Stimulated activated CD8-positive, alpha-beta memory T cell treated with anti-CD3 and anti-CD28 coated beads, Interleukin-12 subunit alpha, Interleukin-12 subunit beta, amount 100 ng/mL, for 24 hours (primary cell): ENCODE data around the gene PIK3AP1.
"Not testable (repeated sequence)": the region's sequence is repeated elsewhere in the genome, so short reads cannot be mapped to it uniquely, and the experiment has no call there.

Experiments
- DNase-seq: peaks from one replicate; pipeline ENCODE4 v3.0.0-alpha.2; 2020; ENCODE audit errors: extremely low read depth

The PIK3AP1 gene

DNA sequence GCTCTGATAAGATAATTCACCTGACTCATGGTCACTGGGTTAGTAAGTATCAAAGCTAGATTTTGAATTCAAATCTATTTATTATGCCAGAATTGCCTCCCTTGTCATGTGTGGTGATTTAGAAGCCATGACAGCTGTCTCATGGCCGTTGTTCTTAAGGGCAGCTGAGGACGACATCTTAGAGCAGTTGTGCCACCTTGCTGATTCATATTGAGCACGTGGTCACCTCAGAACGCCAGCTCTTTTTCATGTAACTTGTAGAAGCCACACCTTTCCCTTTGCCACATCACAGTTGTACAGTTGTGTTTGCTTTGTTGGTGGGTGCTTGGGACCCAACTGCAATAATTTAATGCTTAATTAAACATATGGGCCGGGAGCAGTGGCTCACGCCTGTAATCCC is 4.3 kb upstream of the PIK3AP1 start:
- no peak for DNase-seq

DNA sequence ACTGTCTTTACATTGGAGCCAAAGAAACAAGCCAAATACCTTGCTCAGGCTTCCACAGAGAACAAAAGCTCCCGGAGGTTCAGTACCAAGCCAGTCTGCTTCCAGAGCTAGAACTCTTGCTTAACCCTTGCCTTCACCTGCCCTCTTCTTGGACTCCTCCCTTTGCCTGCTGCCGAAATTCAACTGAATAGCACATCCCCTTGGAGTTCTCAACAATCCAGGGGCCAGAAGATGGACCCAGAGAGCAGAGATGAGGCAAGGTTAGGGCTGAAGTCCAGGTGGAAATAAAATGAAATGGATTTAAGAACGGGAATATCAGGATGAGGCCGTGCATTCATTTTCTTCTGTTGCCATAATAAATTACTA is 876 bp upstream of the PIK3AP1 start:
- no peak for DNase-seq

DNA sequence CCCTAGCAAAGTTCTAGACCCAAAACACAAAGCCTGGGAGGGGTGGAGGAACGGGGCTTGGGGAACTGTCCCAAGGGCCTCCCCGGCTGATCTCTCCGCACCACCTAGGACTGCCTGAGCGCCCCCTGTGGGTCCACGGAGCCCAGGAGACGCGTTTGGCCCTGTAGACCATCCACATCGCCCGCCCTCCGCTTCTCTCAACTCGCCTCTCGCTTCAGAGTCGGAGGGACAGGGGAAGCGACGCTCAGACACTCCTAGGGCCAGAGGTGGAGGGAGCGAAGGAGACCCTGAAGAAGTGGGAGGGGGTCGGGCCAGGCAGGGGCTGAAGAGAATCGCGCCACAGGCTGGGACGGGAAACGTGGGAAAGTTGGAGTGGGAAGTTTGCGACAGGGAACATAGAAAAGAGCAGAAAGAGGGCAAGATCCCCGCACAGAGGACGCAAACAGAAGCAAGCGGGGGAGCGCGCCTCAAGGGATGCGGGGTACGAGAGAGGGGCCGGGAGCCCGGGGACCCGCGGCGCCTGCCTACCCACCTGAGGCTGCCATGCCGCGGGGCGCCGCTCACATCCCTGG is 378 bp downstream of the PIK3AP1 start:
- no peak for DNase-seq

DNA sequence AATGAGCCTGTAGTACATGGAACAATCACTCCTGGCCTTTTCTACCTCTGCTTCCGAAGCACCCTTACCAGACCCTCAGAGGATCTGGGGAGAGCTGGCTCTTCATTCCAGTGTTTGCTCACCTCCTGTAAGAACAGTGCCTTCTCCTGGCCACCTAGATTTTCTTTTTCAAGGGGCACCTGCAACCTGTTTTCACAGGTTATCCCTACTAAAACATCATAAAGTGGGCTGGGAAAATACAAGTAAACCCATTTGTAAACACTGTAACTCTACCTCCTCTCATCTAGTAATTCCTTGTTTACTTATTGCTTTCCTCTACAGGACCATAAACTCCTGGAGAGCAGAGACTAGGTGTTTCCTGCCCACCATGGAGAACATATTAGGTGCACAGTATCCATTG is 1.1 kb downstream of the PIK3AP1 start:
- DNase-seq, result no peak

DNA sequence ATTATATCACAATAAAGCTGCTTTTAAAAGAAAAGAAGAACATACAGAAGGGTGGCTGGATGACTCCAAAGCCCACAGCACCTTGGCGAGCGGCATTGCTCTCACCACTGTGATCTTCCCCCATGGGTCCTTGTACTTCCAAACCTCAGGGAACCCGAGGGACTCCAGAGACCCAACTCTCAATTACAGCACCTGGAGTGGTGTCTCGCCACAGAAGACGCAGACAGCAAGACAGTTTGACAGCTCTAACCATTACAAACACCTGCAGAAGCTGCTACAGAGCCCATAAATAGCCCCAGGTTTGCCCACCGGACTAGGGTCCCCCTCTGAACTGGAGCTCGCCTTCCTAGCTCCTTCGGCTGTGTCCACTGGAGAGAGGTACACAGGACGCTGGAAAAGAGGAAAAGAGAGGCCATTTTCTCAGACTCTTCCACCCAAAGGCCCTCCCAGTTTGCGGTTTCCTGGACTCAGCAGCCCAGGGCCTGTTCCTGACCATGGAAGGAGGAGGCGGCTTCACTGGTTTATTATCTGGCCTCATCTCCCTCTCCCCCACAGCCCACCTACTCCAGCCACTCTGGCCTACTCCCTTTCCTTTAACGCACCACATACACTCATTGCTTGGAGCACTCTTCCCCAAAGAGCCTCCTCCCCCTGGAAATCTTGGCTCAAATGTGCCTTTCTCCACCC is 1.9 kb downstream of the PIK3AP1 start:
- DNase-seq, result no peak

DNA sequence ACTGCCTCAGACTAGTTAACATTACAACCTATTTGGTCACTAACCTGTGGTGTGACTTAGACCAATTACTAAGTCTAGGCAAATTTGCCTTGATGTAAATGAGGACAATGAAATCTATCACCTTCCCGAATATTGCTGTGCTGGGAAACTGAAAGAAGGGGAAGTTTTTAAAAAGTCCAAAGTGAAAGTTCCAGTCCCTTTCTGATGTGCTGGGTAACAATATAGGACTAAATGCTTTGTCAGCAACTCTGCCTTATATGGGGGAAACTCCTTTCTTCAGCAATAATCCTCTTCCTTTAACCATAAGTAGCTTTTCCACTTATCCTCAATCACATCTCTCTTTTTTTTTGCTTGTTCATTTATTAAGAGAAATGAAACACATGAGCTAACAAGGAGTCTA is 3.9 kb downstream of the PIK3AP1 start:
- no peak for DNase-seq

DNA sequence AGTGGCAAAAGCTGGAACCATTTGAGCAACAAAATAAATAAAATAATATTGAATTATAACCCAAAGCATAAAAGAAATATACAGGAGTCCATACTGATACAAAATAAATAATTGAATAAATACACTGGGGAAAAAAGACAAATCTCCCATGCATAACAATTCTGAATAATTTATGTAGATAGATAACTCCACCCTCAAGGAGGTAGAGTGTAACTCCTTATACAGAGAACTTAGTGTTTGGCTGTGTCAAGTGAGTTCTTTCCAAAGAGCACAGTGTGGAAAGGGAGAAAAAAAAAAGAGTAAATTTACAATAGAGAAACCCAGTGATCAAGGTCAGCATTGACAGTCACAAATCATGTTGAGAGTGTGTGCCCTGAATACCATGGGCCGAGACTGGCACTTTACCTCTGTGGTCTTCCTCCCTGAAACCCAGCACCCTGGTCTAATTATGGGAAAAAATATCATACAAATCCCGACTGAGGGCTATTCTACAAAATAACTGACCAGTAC is 5.5 kb downstream of the PIK3AP1 start:
- no peak for DNase-seq

DNA sequence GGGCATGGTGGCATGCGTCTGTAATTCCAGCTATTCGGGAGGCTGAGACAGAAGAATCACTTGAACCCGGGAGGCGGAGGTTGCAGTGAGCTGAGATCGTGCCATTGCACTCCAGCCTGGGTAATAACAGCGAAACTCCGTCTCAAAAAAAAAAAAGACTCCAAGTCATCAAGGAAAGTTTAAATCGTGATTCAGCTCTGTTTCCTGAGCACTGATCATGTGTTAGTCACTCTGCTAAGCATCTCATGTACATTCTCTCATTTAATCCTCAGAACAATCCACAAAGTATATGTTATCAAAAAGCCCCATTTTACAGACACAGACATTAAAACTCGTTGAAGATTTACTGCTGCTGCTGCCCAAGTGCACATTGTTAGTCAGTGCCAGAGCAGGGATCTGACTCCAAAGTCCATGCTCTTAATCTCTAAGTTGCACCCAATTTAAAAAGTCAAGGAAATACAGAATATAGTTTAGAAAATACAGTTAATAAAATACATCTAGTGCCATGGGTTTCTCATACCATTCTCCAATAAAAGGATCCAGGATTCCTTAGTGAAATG is 6.2 kb downstream of the PIK3AP1 start:
- no peak for DNase-seq

DNA sequence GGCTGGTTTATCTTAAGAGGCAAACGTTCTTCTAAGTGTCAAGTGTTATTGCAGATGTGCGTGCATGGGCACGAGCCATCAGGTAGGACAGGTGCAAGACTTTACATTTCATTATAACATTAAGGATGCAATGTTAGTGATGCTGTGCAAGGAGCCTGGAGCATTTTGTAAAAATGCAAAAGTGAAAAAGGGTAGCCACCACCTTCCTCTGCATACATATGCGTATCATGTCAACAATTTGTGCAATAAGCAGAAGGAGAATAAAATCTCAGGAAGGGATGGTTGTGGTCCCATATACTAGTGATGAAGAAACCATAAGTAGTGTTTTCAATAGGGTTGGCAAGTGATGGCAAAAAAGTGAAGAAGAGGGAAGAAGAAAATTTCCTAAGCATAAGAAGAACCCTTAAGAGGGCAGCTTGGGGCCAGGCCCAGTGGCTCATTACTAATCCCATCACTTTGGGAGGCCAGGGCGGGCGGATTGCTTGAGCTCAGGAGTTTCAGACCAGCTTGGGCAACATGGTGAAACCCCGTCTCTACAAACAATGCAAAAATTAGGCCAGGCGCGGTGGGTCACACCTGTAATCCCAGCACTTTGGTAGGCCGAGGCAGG is 7.5 kb downstream of the PIK3AP1 start:
- DNase-seq, result no peak

DNA sequence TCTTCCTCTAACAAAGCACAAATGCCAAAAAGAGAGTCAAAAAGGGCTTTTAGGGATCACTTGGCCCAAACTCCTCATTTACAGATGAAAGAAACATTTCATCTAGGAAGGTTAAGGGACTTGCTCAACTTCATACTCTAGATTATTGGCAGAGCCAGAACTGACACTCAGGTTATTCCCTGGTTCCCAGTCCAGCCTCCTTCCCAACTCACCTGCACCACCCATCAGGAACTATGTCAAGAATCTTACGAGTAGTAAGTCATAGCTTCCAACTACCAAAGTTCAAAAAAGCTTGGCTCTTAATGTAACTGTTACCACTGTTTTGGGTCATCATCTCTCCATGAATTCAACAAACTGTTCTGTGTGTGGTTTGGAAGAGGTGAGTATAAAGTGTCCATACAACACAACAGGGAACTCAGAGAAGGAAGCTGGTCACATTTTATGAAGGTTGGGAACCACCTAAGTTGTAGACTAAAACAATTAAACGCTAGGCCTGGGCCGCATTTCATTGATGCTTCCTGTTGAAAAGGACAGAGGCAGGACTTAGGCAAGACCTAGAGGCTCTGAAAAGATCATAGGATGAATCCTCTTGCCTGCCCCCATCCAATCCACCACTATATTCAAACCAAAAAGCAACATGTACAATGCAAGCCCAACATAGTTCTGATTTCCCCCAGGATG is 9.1 kb downstream of the PIK3AP1 start:
- DNase-seq, result no peak

DNA sequence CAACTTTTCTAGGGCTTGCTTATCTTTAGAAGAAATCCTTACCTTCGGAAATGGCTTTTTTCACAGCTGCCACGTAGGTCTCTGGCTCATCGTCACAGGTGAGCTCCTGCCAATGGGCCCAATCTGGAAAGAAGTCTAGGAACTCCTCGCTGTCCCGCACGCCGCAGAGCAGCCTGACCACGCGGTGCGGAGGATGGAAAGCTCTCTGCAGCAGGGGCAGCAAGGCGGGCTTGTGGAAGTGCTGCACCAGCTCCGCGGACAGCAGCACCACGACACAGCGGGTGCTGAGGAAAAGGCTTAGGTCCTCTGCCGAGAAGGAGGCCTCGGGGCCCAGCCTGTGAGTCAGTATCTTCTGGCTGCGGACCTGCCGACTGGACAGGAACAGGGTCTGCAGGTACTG is 10.8 kb downstream of the PIK3AP1 start:
- no peak for DNase-seq

DNA sequence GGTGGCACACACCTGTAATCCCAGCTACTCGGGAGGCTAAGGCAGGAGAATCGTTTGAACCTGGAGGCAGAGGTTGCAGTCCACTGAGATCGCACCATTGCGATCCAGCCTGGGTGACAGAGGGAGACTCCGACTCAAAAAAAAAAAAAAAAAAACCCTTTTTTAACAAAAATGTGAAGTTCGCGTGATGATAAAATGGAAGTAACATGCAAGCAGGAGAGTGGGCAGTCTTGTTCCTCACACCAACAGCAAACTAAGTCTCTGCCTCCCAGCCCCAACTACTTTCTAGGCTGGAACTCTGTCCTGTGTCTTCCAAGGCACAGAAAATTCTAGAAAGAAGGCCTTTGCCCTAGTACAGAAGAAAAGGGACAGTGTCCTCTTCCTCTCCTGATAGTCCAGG is 11.3 kb downstream of the PIK3AP1 start:
- DNase-seq, result no peak

DNA sequence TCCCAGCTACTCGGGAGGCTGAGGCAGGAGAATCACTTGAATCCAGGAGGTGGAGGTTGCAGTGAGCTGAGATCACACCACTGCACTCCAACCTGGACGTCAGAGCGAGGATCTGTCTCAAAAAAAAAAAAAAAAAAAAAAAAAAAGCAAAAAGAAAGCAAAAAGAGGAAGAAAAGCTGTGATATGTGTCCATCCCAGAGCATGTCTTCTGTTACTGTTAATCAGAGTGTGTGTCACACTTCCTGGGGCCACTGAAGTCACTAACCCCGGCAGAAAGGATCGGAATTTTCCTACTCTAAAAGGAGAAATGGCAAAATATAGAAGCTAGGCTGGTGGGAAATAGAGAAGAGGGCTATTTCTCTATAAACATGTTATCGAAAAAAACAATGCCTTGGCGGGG is 11.9 kb downstream of the PIK3AP1 start:
- no peak for DNase-seq

DNA sequence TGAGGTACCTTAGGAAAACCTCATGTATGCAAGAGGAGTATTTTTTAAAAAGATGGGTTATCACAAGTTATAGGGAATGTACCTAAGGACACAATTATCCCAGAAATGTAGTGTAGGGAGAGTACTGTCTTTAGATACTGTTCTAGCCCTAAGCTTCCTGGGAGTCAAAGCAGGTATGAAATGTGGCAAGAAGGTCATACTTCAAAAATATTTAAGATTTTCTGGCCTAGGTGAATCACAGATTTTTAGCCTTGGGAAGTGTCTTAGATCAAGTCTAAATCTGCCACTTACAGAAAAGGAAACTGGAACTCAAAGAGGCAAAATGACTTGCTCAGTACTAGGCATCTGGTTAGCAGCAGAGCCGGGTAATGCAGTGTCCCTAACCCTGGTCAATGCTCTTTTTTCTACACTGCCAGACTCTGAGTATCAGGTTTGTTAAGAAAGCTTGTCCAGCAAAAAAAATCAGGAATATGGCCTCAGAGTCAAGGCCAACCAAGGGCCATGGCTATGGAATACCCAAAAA is 13.9 kb downstream of the PIK3AP1 start:
- no peak for DNase-seq

DNA sequence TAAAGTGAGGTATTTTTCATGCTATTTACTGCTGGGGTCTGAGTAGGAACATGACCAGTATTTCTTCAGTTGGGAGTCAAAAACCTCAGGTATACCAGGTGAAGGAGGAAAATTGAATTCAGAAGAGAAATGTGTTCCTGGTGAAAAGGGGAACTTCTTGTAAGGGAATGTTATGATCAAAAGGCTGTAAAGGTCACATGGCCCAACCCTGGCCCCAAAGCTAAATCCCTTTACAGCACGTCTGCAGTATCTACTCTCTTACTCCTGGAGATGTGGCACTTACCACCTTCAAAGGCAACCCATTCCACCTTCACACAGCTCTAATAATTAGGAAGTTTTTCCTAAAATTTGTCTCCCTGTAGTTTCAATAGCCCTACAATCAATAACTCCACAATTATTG is 15.2 kb downstream of the PIK3AP1 start:
- DNase-seq, result no peak

DNA sequence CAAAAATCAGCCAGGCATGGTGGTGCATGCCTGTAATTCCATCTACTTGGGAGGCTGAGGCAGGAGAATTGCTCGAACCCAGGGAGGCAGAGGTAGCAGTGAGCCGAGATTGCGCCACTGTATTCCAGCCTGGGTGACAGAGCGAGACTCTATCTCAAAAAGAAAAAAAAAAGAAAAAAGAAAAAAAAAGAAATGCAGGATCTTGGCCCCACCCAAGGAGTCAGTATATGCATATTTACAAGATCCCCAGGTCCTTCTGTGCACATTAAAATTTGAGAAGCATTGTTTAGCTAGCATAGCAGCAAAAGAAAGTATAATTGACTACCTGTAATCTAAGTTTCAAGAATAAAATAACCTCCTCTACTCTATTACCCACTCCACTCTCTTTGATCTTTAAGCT is 15.8 kb downstream of the PIK3AP1 start:
- no peak for DNase-seq

DNA sequence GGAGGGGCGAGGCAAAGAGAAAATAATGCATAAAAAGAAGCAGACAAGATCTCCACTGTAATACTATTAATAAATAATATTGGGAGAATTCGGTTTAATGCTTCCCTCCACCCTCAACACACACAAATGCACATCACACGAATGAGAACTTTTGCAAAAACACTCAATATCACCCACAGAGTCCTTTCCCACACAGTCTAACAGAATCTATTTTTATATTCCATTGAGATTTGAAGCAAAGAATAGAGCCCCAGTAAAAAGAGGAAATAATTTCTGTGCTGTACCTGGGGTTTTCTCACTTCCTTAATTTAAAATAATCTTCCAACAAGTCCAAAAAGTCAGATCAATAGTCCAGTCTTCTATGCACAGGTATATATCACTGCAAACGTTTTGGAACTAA is 17.0 kb downstream of the PIK3AP1 start:
- no peak for DNase-seq

DNA sequence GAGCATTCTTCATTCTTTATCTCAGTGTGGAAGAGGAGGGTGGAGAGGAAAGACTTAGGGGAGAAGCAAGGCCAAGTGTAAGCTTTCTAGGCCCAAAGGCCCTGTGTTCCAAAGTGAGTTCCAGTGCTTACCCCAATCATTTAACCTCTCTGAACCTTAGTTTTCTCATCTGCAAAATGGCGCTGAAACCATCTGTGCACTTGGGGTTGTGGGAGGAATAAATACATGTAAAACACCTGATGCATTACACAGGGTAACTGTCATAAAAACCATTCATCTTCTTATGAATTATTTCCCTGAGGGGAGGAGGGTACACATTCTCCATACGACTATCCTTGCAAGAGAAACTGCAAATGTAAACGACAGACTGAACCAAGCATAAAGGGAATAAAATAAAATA is 19.0 kb downstream of the PIK3AP1 start:
- no peak for DNase-seq

DNA sequence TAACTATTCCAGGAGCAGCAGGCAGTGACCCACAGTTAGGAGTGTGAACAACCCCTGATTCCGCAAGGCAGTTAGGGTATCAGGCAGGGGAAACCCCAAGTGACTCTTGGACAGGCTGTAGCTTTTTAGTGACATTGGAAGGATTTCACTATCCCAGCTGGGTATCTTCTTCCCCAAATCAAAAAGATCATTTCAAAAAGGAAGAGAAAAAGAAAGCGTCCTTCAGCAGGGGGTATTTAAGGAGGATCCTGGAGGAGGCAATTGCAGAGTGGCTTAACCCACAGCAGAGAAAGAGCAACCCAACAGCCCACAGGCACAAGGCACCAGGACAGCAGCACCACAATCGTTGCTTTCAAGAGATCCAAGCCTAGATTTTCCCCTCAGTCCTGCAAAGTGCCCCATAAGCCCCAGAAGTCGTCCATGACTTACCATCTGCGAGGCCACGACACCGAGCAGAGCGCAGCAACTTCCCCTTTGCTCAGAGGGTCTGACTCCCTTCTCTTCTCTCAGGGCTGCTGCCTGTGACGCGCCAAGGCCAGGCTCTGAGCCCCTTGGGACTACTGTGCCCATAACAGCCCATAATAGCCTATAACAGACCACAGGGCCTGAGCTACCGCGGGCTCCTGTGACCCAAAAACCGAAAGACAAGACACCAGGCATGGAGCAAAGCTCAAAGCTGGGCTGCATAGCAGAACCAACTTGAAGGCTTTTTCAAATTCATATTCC is 19.8 kb downstream of the PIK3AP1 start:
- no peak for DNase-seq

DNA sequence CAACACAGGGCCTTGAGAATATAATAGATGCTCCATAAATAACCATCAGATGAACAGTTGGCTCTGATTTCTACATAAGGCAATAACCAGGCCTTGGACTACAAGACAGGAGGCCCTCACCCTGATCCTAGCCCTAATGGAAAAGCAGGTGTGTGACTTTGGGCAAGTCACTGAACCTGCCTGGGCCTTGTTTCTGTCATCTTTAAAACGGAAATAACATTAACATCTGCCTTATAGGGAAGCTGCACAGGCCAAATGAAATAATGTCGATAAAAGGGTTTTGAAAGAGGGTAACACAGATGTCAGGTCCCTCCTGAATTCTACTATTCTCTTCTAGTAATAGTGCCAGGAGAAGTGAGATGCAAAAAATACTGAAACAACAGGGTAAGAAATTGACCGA is 20.7 kb downstream of the PIK3AP1 start:
- DNase-seq, result no peak

DNA sequence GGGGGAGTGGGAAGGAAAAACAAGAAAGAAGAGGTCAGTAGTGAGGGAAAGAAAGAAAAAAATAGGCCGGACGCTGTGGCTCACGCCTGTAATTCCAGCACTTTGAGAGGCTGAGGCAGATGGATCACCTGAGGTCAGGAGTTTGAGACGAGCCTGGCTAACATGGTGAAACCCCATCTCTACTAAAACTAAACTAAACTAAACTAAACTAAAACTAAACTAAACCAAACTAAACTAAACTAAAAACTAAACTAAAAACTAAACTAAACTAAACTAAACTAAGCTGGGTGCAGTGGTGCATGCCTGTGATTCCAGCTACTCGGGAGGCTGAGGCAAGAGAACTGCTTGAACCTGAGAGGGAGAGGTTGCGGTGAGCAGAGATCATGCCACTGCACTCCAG is 22.0 kb downstream of the PIK3AP1 start:
- not testable (repeated sequence) for DNase-seq

DNA sequence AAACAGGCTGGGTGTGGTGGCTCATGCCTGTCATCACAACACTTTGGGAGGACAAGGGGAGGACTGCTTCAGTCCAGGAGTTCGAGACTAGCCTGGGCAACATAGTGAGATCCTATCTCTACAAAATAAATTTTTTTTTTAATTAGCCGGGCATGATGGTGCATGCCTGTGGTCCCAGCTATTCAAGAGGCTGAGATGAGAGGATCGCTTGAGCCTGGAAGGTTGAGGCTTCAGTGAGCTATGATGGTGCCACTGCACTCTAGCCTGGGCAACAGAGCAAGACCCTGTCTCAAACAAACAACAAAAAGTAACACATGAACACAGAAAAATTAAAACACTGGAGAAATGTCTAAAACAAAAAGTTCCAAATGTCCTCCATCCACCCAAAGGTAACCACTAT is 22.9 kb downstream of the PIK3AP1 start:
- no peak for DNase-seq
